Gastroesophageal sphincter (tissue), 3 donors: ENCODE measurements around the gene FRMPD2.

ENCODE experiments used
- EP300 ChIP-seq: sonication (generic); formaldehyde crosslinking; IDR thresholded peaks from one replicate; pipeline ENCODE4 v1.6.1; 2017; ENCODE audit warnings: antibody characterized with exemption, mild to moderate bottlenecking
- TF ChIP-seq, protein P1 (sequence below), 4 experiments: fragments of 200-600 bp in 2 of 4; fragments of 450-650 bp in 2 of 4; sonication (generic) in 1 of 4; IDR thresholded peaks; one replicate each; pipeline ENCODE4 v1.5.1; 2017 to 2019; ENCODE audit warnings: antibody characterized with exemption in 4 of 4, mild to moderate bottlenecking in 2 of 4, moderate library complexity in 2 of 4

DNA sequence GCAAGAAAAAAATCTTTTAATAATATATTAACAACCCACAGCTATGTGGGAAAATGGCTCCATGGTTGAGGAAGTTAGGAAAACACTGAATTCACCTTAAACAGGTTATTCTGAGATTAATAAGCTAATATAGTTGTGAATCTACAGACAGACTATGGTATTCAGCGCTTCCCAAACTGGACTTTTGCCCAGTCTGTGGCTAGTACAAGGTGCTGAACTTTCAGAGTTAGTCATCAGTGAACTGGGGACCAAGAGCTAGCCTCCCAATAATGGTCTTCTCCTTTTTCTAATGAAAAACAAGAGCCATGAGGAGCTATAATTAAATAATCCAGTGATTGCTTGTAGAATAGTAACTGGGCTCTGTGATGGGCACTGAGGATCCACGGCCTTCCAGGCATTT is 65.3 kb downstream of the FRMPD2 start:
- TF ChIP-seq, protein P1, sequence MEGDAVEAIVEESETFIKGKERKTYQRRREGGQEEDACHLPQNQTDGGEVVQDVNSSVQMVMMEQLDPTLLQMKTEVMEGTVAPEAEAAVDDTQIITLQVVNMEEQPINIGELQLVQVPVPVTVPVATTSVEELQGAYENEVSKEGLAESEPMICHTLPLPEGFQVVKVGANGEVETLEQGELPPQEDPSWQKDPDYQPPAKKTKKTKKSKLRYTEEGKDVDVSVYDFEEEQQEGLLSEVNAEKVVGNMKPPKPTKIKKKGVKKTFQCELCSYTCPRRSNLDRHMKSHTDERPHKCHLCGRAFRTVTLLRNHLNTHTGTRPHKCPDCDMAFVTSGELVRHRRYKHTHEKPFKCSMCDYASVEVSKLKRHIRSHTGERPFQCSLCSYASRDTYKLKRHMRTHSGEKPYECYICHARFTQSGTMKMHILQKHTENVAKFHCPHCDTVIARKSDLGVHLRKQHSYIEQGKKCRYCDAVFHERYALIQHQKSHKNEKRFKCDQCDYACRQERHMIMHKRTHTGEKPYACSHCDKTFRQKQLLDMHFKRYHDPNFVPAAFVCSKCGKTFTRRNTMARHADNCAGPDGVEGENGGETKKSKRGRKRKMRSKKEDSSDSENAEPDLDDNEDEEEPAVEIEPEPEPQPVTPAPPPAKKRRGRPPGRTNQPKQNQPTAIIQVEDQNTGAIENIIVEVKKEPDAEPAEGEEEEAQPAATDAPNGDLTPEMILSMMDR (IDR thresholded peaks at IDR 0.05) = no peak
- no peak for TF ChIP-seq EP300
